Stimulated activated naive B cell treated with anti-CD40 and anti-IgM and Interleukin-4, amounts not matched to agents 10 μg/mL and 1 μg/mL and 100 μg/mL, for 72 hours (primary cell): ENCODE data around the gene PTPRN.

Experiments used
- ATAC-seq, 2 donors: fragments of 150-1000 bp; cut with Tn5 transposase; replicated peaks; 2 replicates each; pipeline ENCODE4 v1.10.0; 2021; ENCODE audit warnings: moderate library complexity in 1 of 2
- DNase-seq: peaks from one replicate; pipeline ENCODE4 v3.0.0; 2021
- H3K27ac Mint-ChIP-seq: one replicate; pipeline ENCODE4 v1.8.0; 2022; ENCODE audit warnings: mild to moderate bottlenecking, mixed read lengths
- H3K27me3 Mint-ChIP-seq, 2 donors: one replicate each; pipeline ENCODE4 v1.8.0; 2022; ENCODE audit warnings: mixed read lengths in 2 of 2
- H3K36me3 Mint-ChIP-seq, 2 donors: one replicate each; pipeline ENCODE4 v1.8.0; 2022; ENCODE audit warnings: mixed read lengths in 2 of 2, mild to moderate bottlenecking in 1 of 2
- H3K4me1 Mint-ChIP-seq, 2 donors: one replicate each; pipeline ENCODE4 v1.8.0; 2022; ENCODE audit warnings: mixed read lengths in 2 of 2, mild to moderate bottlenecking in 1 of 2
- H3K4me3 Mint-ChIP-seq, 2 donors: one replicate each; pipeline ENCODE4 v1.8.0; 2022; ENCODE audit warnings: mild to moderate bottlenecking in 2 of 2, mixed read lengths in 2 of 2, moderate library complexity in 1 of 2
- H3K9me3 Mint-ChIP-seq, 2 donors: one replicate each; pipeline ENCODE4 v1.8.0; 2022; ENCODE audit warnings: mixed read lengths in 2 of 2, mild to moderate bottlenecking in 1 of 2

Gene PTPRN

GRCh38 chr2:219253753-219254589, 55.2 kb downstream of the PTPRN start, which contains the start of gene TUBA4A:
TUBA4A (minus strand) TSS chr2:219253918; CDS start chr2:219253858, 60 bp downstream.
- DNase-seq (peak; percentile 84), ATAC-seq (peak; percentile 71 to 75)
- peak within 1 kb of the TSS; percentile 95 for H3K27ac Mint-ChIP-seq
- H3K4me3 Mint-ChIP-seq, result peak within 1 kb of the TSS; percentile 79 to 87
- H3K9me3 Mint-ChIP-seq, result no peaks in the 10 kb centered on the region
- H3K4me1 Mint-ChIP-seq, result peaks cover 42 to 54% of the 10 kb centered on the region in 2 donors
- peaks cover 27 to 37% of the 10 kb centered on the region in 2 donors for H3K36me3 Mint-ChIP-seq
- no peaks in the 10 kb centered on the region for H3K27me3 Mint-ChIP-seq

GRCh38 chr2:219252900-219253752, 56.1 kb downstream of the PTPRN start, which contains the start of gene TUBA4B:
TUBA4B (plus strand) TSS chr2:219253243; CDS start chr2:219253408, 165 bp downstream.
- peak; percentile 49 for DNase-seq

GRCh38 chr2:219252570-219252899, 56.7 kb downstream of the PTPRN start:
- ATAC-seq, result no peak
- Mint-ChIP-seq H3K27ac (peak overlapping the region; percentile 95), H3K27me3 (no peaks in the 10 kb centered on the region), H3K4me3 (peak overlapping the region; percentile 79 to 87), H3K4me1 (peaks cover 54 to 69% of the 10 kb centered on the region in 2 donors), H3K9me3 (no peaks in the 10 kb centered on the region), H3K36me3 (peaks cover 39 to 50% of the 10 kb centered on the region in 2 donors)
- DNase-seq, result no peak

More at GRCh38 chr2:219252900-219253752, 56.1 kb downstream of the PTPRN start, which contains the start of gene TUBA4B:
- no peaks in the 10 kb centered on the region for H3K27me3 Mint-ChIP-seq
- peak within 1 kb of the TSS; percentile 95 for H3K27ac Mint-ChIP-seq
- peak within 1 kb of the TSS; percentile 79 to 87 for H3K4me3 Mint-ChIP-seq
- H3K4me1 Mint-ChIP-seq, result peaks cover 49 to 63% of the 10 kb centered on the region in 2 donors
- peak; percentile 22 for ATAC-seq
- H3K36me3 Mint-ChIP-seq, result peaks cover 33 to 45% of the 10 kb centered on the region in 2 donors
- H3K9me3 Mint-ChIP-seq, result no peaks in the 10 kb centered on the region

- peak overlapping the region; percentile 95 for H3K27ac Mint-ChIP-seq
- H3K9me3 Mint-ChIP-seq, result no peaks in the 10 kb centered on the region
- no peaks in the 10 kb centered on the region for H3K27me3 Mint-ChIP-seq
- peak overlapping the region; percentile 79 to 87 for H3K4me3 Mint-ChIP-seq
- no peak for ATAC-seq
- peaks cover 58 to 73% of the 10 kb centered on the region in 2 donors for H3K4me1 Mint-ChIP-seq
- DNase-seq, result no peak
- peaks cover 41 to 52% of the 10 kb centered on the region in 2 donors for H3K36me3 Mint-ChIP-seq
Observed at GRCh38 chr2:219252084-219252483, 57.1 kb downstream of the PTPRN start.

GRCh38 chr2:219251656-219252055, 57.5 kb downstream of the PTPRN start:
- Mint-ChIP-seq H3K4me3 (peak overlapping the region; percentile 79 to 87), H3K9me3 (no peaks in the 10 kb centered on the region), H3K27me3 (no peaks in the 10 kb centered on the region), H3K27ac (peak overlapping the region; percentile 95), H3K36me3 (peaks cover 43 to 56% of the 10 kb centered on the region in 2 donors), H3K4me1 (peaks cover 62 to 78% of the 10 kb centered on the region in 2 donors)
- ATAC-seq (no peak), DNase-seq (no peak)

GRCh38 chr2:219250049-219250781, 59.0 kb downstream of the PTPRN start:
- Mint-ChIP-seq H3K4me1 (peaks cover 62 to 75% of the 10 kb centered on the region in 2 donors), H3K4me3 (peak overlapping the region; percentile 65 to 79), H3K9me3 (no peaks in the 10 kb centered on the region), H3K27ac (peak overlapping the region; percentile 51), H3K27me3 (no peaks in the 10 kb centered on the region), H3K36me3 (peaks cover 43 to 56% of the 10 kb centered on the region in 2 donors)
- no peak for ATAC-seq
- no peak for DNase-seq

GRCh38 chr2:219249203-219249980, 59.8 kb downstream of the PTPRN start:
- DNase-seq (peak; percentile 34), ATAC-seq (peak; percentile 26 to 35)
- Mint-ChIP-seq H3K9me3 (no peaks in the 10 kb centered on the region), H3K36me3 (peaks cover 43 to 56% of the 10 kb centered on the region in 2 donors), H3K4me1 (peaks cover 61 to 75% of the 10 kb centered on the region in 2 donors), H3K27ac (peak overlapping the region; percentile 94), H3K4me3 (peak overlapping the region; percentile 65 to 79), H3K27me3 (no peaks in the 10 kb centered on the region)

- Mint-ChIP-seq H3K9me3 (no peaks in the 10 kb centered on the region), H3K36me3 (peaks cover 43 to 56% of the 10 kb centered on the region in 2 donors), H3K4me1 (peaks cover 61 to 75% of the 10 kb centered on the region in 2 donors), H3K27ac (peak overlapping the region; percentile 94), H3K27me3 (no peaks in the 10 kb centered on the region), H3K4me3 (peak overlapping the region; percentile 65 to 79)
- DNase-seq (no peak), ATAC-seq (no peak)
Observed at GRCh38 chr2:219248845-219249202, 60.4 kb downstream of the PTPRN start.

- Mint-ChIP-seq H3K4me1 (peaks cover 65 to 74% of the 10 kb centered on the region in 2 donors), H3K36me3 (peaks cover 40 to 56% of the 10 kb centered on the region in 2 donors), H3K9me3 (no peaks in the 10 kb centered on the region), H3K4me3 (peak overlapping the region; percentile 64 to 70), H3K27me3 (no peaks in the 10 kb centered on the region), H3K27ac (peak overlapping the region; percentile 91)
- peak; percentile 50 for DNase-seq
- ATAC-seq, result peak; percentile 66 to 72
Observed at GRCh38 chr2:219247678-219248642, 61.2 kb downstream of the PTPRN start.

GRCh38 chr2:219246559-219246958, 62.6 kb downstream of the PTPRN start:
- H3K27ac Mint-ChIP-seq, result peak overlapping the region; percentile 91
- H3K27me3 Mint-ChIP-seq, result no peaks in the 10 kb centered on the region
- peak overlapping the region; percentile 50 to 60 for H3K4me3 Mint-ChIP-seq
- ATAC-seq, result no peak
- H3K36me3 Mint-ChIP-seq, result peaks cover 31 to 45% of the 10 kb centered on the region in 2 donors
- H3K9me3 Mint-ChIP-seq, result no peaks in the 10 kb centered on the region
- peaks cover 53 to 65% of the 10 kb centered on the region in 2 donors for H3K4me1 Mint-ChIP-seq
- no peak for DNase-seq

- DNase-seq (no peak), ATAC-seq (no peak)
- H3K27me3 Mint-ChIP-seq, result no peaks in the 10 kb centered on the region
- peak overlapping the region; percentile 96 for H3K27ac Mint-ChIP-seq
- peaks cover 29 to 43% of the 10 kb centered on the region in 2 donors for H3K36me3 Mint-ChIP-seq
- H3K4me1 Mint-ChIP-seq, result peaks cover 47 to 58% of the 10 kb centered on the region in 2 donors
- no peaks in the 10 kb centered on the region for H3K9me3 Mint-ChIP-seq
- peak overlapping the region; percentile 92 for H3K4me3 Mint-ChIP-seq
Observed at GRCh38 chr2:219245899-219246230, 63.3 kb downstream of the PTPRN start.

GRCh38 chr2:219245148-219245898, 63.9 kb downstream of the PTPRN start, which contains the start of the genes GLB1L and STK16:
GLB1L (minus strand) TSS chr2:219245444; CDS start chr2:219243573, 1,871 bp downstream.
STK16 (plus strand) TSS chr2:219245479; CDS start chr2:219246000, 521 bp downstream.
- DNase-seq, result peak; percentile 89
- H3K4me1 Mint-ChIP-seq, result peaks cover 42 to 53% of the 10 kb centered on the region in 2 donors
- H3K36me3 Mint-ChIP-seq, result peaks cover 24 to 37% of the 10 kb centered on the region in 2 donors
- H3K27me3 Mint-ChIP-seq, result no peaks in the 10 kb centered on the region
- peak within 1 kb of the TSS; percentile 92 for H3K4me3 Mint-ChIP-seq
- peak; percentile 77 for ATAC-seq
- H3K27ac Mint-ChIP-seq, result peak within 1 kb of the TSS; percentile 96
- no peaks in the 10 kb centered on the region for H3K9me3 Mint-ChIP-seq
